Heart left ventricle (tissue), 16 donors: ENCODE measurements around the gene ACTR3C. TPM values are rescaled to one million over a fixed set of nuclear protein-coding genes. Genes with fewer than 3 reads are reported as not detected.

ENCODE experiments used
- ATAC-seq, 4 donors: fragments of 200-7000 bp; cut with Tn5 transposase; one replicate each; pipeline ENCODE4 v1.9.1; 2020 to 2022; ENCODE audit warnings: moderate library complexity in 4 of 4, mild to moderate bottlenecking in 3 of 4, moderate number of reproducible peaks in 1 of 4
- DNase-seq, 5 donors: peaks; one replicate each; pipeline ENCODE4 v3.0.0-alpha.2; 2020
- H3K27ac ChIP-seq, 12 donors: fragments of 200-600 bp; sonication (generic) in 4 of 12; one replicate each; pipeline versions ENCODE4 v1.5.0 to v1.8.0; 2016 to 2022; ENCODE audit warnings: mild to moderate bottlenecking in 2 of 12
- H3K27me3 ChIP-seq, 9 donors: fragments of 200-600 bp; sonication (generic) in 2 of 9; one replicate each; pipeline versions ENCODE4 v1.5.1 to v1.8.0; 2016 to 2022; ENCODE audit warnings: mild to moderate bottlenecking in 3 of 9
- H3K36me3 ChIP-seq, 9 donors: fragments of 200-600 bp; sonication (generic) in 2 of 9; one replicate each; pipeline versions ENCODE4 v1.5.0 to v1.8.0; 2018 to 2022; ENCODE audit warnings: mild to moderate bottlenecking in 2 of 9
- H3K4me1 ChIP-seq, 12 donors: fragments of 200-600 bp; sonication (generic) in 4 of 12; one replicate each; pipeline versions ENCODE4 v1.5.0 to v1.8.0; 2016 to 2022; ENCODE audit warnings: mild to moderate bottlenecking in 3 of 12
- H3K4me3 ChIP-seq, 12 donors: fragments of 200-600 bp; sonication (generic) in 4 of 12; one replicate each; pipeline versions ENCODE4 v1.5.0 to v1.8.0; 2017 to 2022; ENCODE audit warnings: mild to moderate bottlenecking in 9 of 12, moderate library complexity in 4 of 12
- H3K9me3 ChIP-seq, 12 donors: fragments of 200-600 bp; sonication (generic) in 4 of 12; one replicate each; pipeline versions ENCODE4 v1.5.0 to v1.8.0; 2016 to 2022; ENCODE audit warnings: mild to moderate bottlenecking in 1 of 12
- POLR2A ChIP-seq, 2 donors: fragments of 450-650 bp; IDR thresholded peaks; one replicate each; pipeline ENCODE4 v1.6.1; 2017; ENCODE audit warnings: antibody characterized with exemption in 2 of 2, mild to moderate bottlenecking in 2 of 2, moderate library complexity in 2 of 2
- WGBS, 4 donors: extraction: QIAGEN DNeasy Blood & Tissue Kit in 2 of 4; methylation state at CpG; one replicate each; pipeline versions ENCODE4 v1.1.5 to v1.1.7; 2013 to 2018; 5-methylcytosine and 5-hydroxymethylcytosine counted together
- intact Hi-C, 10 donors: fragments of 100-400 bp; cut with DNase I; formaldehyde crosslinking; loops; one replicate each; pipeline versions ENCODE4 v1.11.1 to v1.14.2; 2022
- polyA plus RNA-seq, 2 donors: library from polyadenylated mRNA; stranded (reverse); fragments of 200-250 nt; gene quantifications; one replicate each; pipeline ENCODE4 v1.2.3, GENCODE V29; 2013
- total RNA-seq, 9 donors: library from RNA; depleted of rRNA in 2 of 9; stranded (reverse); fragments of >200 nt in 2 of 9; fragmentation: NEBNext Ultra II Directional in 3 of 9; extraction: Animal tissue kit (Norgen Biotek cat#: 25700) in 3 of 9; gene quantifications; one replicate each; pipeline versions ENCODE4 v1.1.0 to v1.2.4, GENCODE V29; 2016 to 2023
- TF ChIP-seq, protein P1 (sequence below), 12 donors: fragments of 200-600 bp; sonication (generic) in 4 of 12; IDR thresholded peaks; one replicate each; pipeline versions ENCODE4 v1.5.0 to v1.8.0; 2018 to 2022; ENCODE audit warnings: antibody characterized with exemption in 12 of 12, mild to moderate bottlenecking in 5 of 12
- donor health status: ischemic (EF 13 %, LVEDD 7.1; RV severe dilation, severe dysfunction).
- donor health status: healthy with polysubstance abuse.
- donor health status: DM: no; HTN: yes; CAD: no.
- donor health status: DM: no; HTN: no; CAD: no.
- donor health status: ischemic (EF 25% LVEDD 6.9; RV normal size, moderate dysfunction).
- donor health status: ischemic (EF 25% LVEDD 5.7; RV mildly dilated, moderate dysfunction).
- donor health status: healthy.
- donor health status: DM: yes; HTN: yes; CAD: no.
- donor health status: ischemic (EF 35%, LVEDD 5.7; RV mildly dilated, moderate dysfunction).
- donor health status: nonischemic (EF 11% LVEDD 7.7; RV severe dilation, severe dysfunction).
- donor health status: DM: yes; HTN: yes; CAD: no.
- donor health status: PGD.
- donor health status: ischemic (EF 29% LVEDD 5.4; RV normal size, mild dysfunction).
- donor health status: nonischemic (EF 23%, LVEDD 6.1; RV moderate dilation, normal function).

ACTR3C gene
- total and polyA plus RNA-seq, 11 donors, result 1.6 to 5.9 (median 3.7) TPM

GRCh38 chr7:150330211-150330885 lies 7.0 kb upstream of the ACTR3C start:
- peaks cover 0 to 1% (median 0%) of the 10 kb centered on the region in 12 donors for H3K4me1 ChIP-seq
- TF ChIP-seq POLR2A (IDR thresholded peaks at IDR 0.05), result no peak
- TF ChIP-seq, protein P1, sequence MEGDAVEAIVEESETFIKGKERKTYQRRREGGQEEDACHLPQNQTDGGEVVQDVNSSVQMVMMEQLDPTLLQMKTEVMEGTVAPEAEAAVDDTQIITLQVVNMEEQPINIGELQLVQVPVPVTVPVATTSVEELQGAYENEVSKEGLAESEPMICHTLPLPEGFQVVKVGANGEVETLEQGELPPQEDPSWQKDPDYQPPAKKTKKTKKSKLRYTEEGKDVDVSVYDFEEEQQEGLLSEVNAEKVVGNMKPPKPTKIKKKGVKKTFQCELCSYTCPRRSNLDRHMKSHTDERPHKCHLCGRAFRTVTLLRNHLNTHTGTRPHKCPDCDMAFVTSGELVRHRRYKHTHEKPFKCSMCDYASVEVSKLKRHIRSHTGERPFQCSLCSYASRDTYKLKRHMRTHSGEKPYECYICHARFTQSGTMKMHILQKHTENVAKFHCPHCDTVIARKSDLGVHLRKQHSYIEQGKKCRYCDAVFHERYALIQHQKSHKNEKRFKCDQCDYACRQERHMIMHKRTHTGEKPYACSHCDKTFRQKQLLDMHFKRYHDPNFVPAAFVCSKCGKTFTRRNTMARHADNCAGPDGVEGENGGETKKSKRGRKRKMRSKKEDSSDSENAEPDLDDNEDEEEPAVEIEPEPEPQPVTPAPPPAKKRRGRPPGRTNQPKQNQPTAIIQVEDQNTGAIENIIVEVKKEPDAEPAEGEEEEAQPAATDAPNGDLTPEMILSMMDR (IDR thresholded peaks at IDR 0.05), result no peak
- ATAC-seq (no peak), DNase-seq (no peak)
- H3K27me3 ChIP-seq, result no peaks in the 10 kb centered on the region
- intact Hi-C loops, result no loop called here
- WGBS, 4 donors, result 84 to 97% (median 93%) methylated on average over 9 to 19 of the region's 19 CpGs
- no peak overlapping the region for H3K27ac ChIP-seq
- no peak overlapping the region for H3K4me3 ChIP-seq
- H3K36me3 ChIP-seq, result peaks cover 0 to 5% (median 0%) of the 10 kb centered on the region in 9 donors
- H3K9me3 ChIP-seq, result no peaks in the 10 kb centered on the region

DNA sequence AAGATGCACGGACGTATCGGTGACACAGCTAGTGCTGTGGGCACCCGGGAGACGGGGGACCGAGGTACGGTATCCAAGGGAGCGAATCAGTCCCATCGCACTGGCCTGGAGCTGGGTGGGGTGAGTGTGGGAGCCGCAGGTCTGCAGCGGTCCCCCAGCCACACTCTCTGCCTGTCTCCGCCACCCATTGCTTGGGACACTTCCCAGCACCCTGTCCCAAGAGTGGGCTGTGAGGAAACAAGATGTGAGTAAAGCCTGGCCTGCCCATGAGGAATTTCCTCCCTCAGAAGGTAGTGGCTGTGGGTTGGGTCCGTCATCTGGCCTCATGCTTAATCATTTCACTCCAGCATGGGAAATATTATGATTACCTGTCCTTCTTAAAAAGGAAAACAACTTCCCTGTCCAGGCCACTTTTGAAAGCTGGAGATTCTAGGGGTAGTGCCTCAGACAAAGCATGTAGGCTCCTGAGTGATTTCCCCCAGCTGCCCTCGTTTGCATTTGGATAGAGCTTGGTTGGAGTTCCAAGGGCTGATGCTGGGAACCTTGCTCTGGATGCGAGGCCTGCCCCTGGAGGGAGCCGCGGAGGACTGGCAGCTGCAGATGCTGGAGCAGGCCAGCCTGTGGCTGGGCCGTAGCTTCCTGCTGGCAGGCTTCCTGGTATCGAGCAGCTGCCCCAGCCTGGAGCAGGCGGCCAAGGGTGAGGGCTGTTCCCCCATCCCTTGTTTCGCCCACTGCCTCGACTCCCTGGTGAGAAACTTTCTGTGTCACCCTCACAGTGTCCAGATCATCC lies 6.2 kb upstream of the ACTR3C start:
- WGBS, 4 donors, result 80 to 83% (median 82%) methylated on average over 22 of the region's 22 CpGs
- ATAC-seq (no peak), DNase-seq (no peak)
- Histone ChIP-seq H3K27me3 (no peaks in the 10 kb centered on the region), H3K4me3 (no peak overlapping the region), H3K4me1 (peaks cover 0 to 8% (median 0%) of the 10 kb centered on the region in 12 donors), H3K9me3 (no peaks in the 10 kb centered on the region), H3K36me3 (peaks cover 0 to 5% (median 0%) of the 10 kb centered on the region in 9 donors), H3K27ac (no peak overlapping the region)
- TF ChIP-seq, protein P1 (IDR thresholded peaks at IDR 0.05), result no peak
- no peak for TF ChIP-seq POLR2A (IDR thresholded peaks at IDR 0.05)
- intact Hi-C loops, result no loop called here

DNA sequence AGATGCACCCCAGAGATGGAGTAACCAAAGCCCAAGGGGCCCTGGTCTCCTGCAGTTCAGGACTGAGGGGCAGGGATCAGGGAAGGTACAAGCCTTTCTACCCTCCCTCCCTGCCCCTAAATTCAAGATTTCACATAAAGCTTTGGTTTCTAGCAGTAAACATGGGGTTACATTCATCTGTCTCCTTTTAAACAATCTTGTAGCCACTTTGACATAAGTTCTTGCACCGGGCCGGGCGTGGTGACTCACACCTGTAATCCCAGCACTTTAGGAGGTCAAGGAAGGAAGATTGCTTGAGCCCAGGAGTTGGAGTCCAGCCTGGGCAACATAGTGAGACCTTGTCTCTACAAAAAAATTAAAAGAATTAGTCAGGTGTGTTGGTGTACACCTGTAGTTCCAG lies 4.0 kb upstream of the ACTR3C start:
- TF ChIP-seq, protein P1 (IDR thresholded peaks at IDR 0.05), result no peak
- no peak for TF ChIP-seq POLR2A (IDR thresholded peaks at IDR 0.05)
- DNase-seq (no peak), ATAC-seq (no peak)
- Histone ChIP-seq H3K9me3 (no peaks in the 10 kb centered on the region), H3K36me3 (peaks cover 0 to 5% (median 0%) of the 10 kb centered on the region in 9 donors), H3K27me3 (peaks cover 0 to 15% (median 2%) of the 10 kb centered on the region in 9 donors), H3K4me1 (peaks cover 0 to 30% (median 9%) of the 10 kb centered on the region in 12 donors), H3K27ac (no peak overlapping the region), H3K4me3 (no peak overlapping the region)
- intact Hi-C loops, result no loop called here
- 93 to 98% (median 95%) methylated on average over 3 of the region's 3 CpGs for WGBS, 4 donors

GRCh38 chr7:150326657-150327268 lies 3.4 kb upstream of the ACTR3C start:
- ATAC-seq, result no peak
- DNase-seq, result no peak
- WGBS, 4 donors, result 87 to 96% (median 90%) methylated on average over 4 of the region's 4 CpGs
- Histone ChIP-seq H3K36me3 (peaks cover 0 to 5% (median 0%) of the 10 kb centered on the region in 9 donors), H3K4me3 (no peak overlapping the region), H3K4me1 (peaks cover 0 to 34% (median 9%) of the 10 kb centered on the region in 12 donors), H3K27ac (no peak overlapping the region), H3K27me3 (peaks cover 0 to 16% (median 2%) of the 10 kb centered on the region in 9 donors), H3K9me3 (no peaks in the 10 kb centered on the region)
- intact Hi-C loops, result no loop called here
- TF ChIP-seq, protein P1 (IDR thresholded peaks at IDR 0.05), result no peak
- no peak for TF ChIP-seq POLR2A (IDR thresholded peaks at IDR 0.05)
